A549 (cell line): ENCODE measurements around the gene XYLT1. TPM values are rescaled to one million over a fixed set of nuclear protein-coding genes. Genes with fewer than 3 reads are reported as not detected.

Experiments used
- ATAC-seq, 2 experiments: fragments of 200-7000 bp in 1 of 2; fragments of >200 bp in 1 of 2; cut with Nextera tagmentation in 1 of 2; cut with Tn5 transposase in 1 of 2; 3 replicates each; pipeline versions ENCODE4 v1.8.0 to v1.9.1; 2018 to 2020; ENCODE audit warnings: mild to moderate bottlenecking in 1 of 2, moderate library complexity in 1 of 2
- CTCF ChIA-PET: fragments of 300-600 bp; sonication (Branson Sonifier 250); formaldehyde crosslinking; extraction: SDS; loops from one replicate; lab custom pipeline; 2021; ENCODE audit warnings: antibody characterized with exemption, inconsistent platforms; lab: Yijun Ruan, JAX
- POLR2A ChIA-PET: fragments of 350-600 bp; formaldehyde crosslinking; extraction: SDS; loops from one replicate; lab custom pipeline; 2021; ENCODE audit warnings: antibody characterized with exemption, inconsistent platforms; lab: Yijun Ruan, JAX
- DNase-seq, 2 experiments: peaks; one replicate each; pipeline versions ENCODE4 v3.0.0 to v3.0.0-alpha.2; 2011 to 2016; ENCODE audit warnings: low read depth in 1 of 2, low spot score in 1 of 2
- FAIRE-seq: peaks from 2 replicates; lab custom pipeline; 2011; peaks lifted over from hg19 to GRCh38; lab: Jason Lieb, UNC
- H3K27ac ChIP-seq, 2 experiments: fragments of >200 bp; sonication (Bioruptor Twin); formaldehyde crosslinking; 3 replicates each; pipeline ENCODE4 v1.5.1; 2016 to 2017
- H3K4me1 ChIP-seq: fragments of >200 bp; sonication (Bioruptor Twin); formaldehyde crosslinking; 3 replicates; pipeline ENCODE4 v1.6.1; 2016
- H3K4me2 ChIP-seq: fragments of >200 bp; sonication (Bioruptor Twin); formaldehyde crosslinking; 3 replicates; pipeline ENCODE4 v1.6.1; 2016
- H3K4me3 ChIP-seq: fragments of >200 bp; sonication (Bioruptor Twin); formaldehyde crosslinking; 3 replicates; pipeline ENCODE4 v1.5.1; 2016
- H3K9me3 ChIP-seq: fragments of >200 bp; sonication (Bioruptor Twin); formaldehyde crosslinking; 3 replicates; pipeline ENCODE4 v1.6.1; 2016
- CBX2 ChIP-seq: fragments of 200-600 bp; sonication (generic); IDR thresholded peaks from 2 replicates; pipeline ENCODE4 v1.6.1; 2016; ENCODE audit warnings: low read depth, mild to moderate bottlenecking, borderline replicate concordance
- CHD4 ChIP-seq: fragments of 200-600 bp; sonication (generic); IDR thresholded peaks from 2 replicates; pipeline ENCODE4 v1.6.1; 2016; ENCODE audit warnings: antibody characterized with exemption, mild to moderate bottlenecking, borderline replicate concordance
- EHF ChIP-seq: fragments of 250-450 bp; sonication (Bioruptor Pico); IDR thresholded peaks from 2 replicates; pipeline ENCODE4 v1.5.0; 2020; ENCODE audit warnings: mild to moderate bottlenecking
- EHMT2 ChIP-seq: fragments of 200-600 bp; sonication (generic); IDR thresholded peaks from 2 replicates; pipeline ENCODE4 v1.6.1; 2016; ENCODE audit warnings: antibody characterized with exemption, low read depth, mild to moderate bottlenecking, moderate library complexity
- FOSL2 ChIP-seq, 2 experiments: fragments of 450-650 bp in 1 of 2; fragments of >200 bp in 1 of 2; sonication (Bioruptor Twin) in 1 of 2; formaldehyde crosslinking; IDR thresholded peaks; 2 replicates each; pipeline versions ENCODE4 v1.5.0 to v1.6.1; 2016 to 2020; ENCODE audit warnings: mild to moderate bottlenecking in 1 of 2, moderate library complexity in 1 of 2
- HDAC2 ChIP-seq: fragments of 200-600 bp; sonication (generic); IDR thresholded peaks from 2 replicates; pipeline ENCODE4 v1.6.1; 2016
- HOXA7 ChIP-seq: fragments of 250-450 bp; sonication (Bioruptor Pico); IDR thresholded peaks from 2 replicates; pipeline ENCODE4 v1.5.0; 2020; ENCODE audit warnings: mild to moderate bottlenecking, moderate library complexity
- KDM1A ChIP-seq: fragments of 200-600 bp; sonication (generic); IDR thresholded peaks from 2 replicates; pipeline ENCODE4 v1.6.1; 2016; ENCODE audit warnings: low read depth, mild to moderate bottlenecking
- MAFK ChIP-seq: fragments of 450-650 bp; IDR thresholded peaks from 2 replicates; pipeline ENCODE4 v1.6.1; 2014; ENCODE audit not compliant: partially characterized antibody
- MYC ChIP-seq: IDR thresholded peaks from 2 replicates; pipeline ENCODE4 v1.6.1; 2012; ENCODE audit warnings: mild to moderate bottlenecking, inconsistent platforms, low read length, improper control_type of control experiment, borderline replicate concordance
- NR3C1 ChIP-seq: fragments of >200 bp; sonication (Bioruptor Twin); formaldehyde crosslinking; IDR thresholded peaks from 3 replicates; pipeline ENCODE4 v1.6.1; 2017
- POLR2AphosphoS2 ChIP-seq: conservative IDR thresholded peaks from 2 replicates; pipeline ENCODE4 v1.6.1; 2012; ENCODE audit warnings: low read length, improper control_type of control experiment, inconsistent platforms
- RAD21 ChIP-seq, 2 experiments: fragments of >200 bp in 1 of 2; sonication (Bioruptor Twin) in 1 of 2; formaldehyde crosslinking in 1 of 2; IDR thresholded peaks in 1 of 2; conservative IDR thresholded peaks in 1 of 2; 2 replicates in 1 of 2; 3 replicates in 1 of 2; pipeline ENCODE4 v1.6.1; 2012 to 2018; ENCODE audit warnings: inconsistent platforms in 1 of 2
- RCOR1 ChIP-seq: fragments of 150-350 bp; IDR thresholded peaks from 2 replicates; pipeline ENCODE4 v1.6.1; 2014; ENCODE audit warnings: antibody characterized with exemption, low read length, low read depth
- RFX5 ChIP-seq: fragments of 450-650 bp; IDR thresholded peaks from 2 replicates; pipeline ENCODE4 v1.7.1; 2014; ENCODE audit warnings: antibody characterized with exemption, mild to moderate bottlenecking, moderate library complexity
- SMC3 ChIP-seq: fragments of >200 bp; sonication (Bioruptor Twin); formaldehyde crosslinking; IDR thresholded peaks from 3 replicates; pipeline ENCODE4 v1.6.1; 2018; ENCODE audit warnings: inconsistent platforms
- TFCP2L1 ChIP-seq: fragments of 250-450 bp; sonication (Bioruptor Pico); IDR thresholded peaks from 2 replicates; pipeline ENCODE4 v1.5.0; 2021; ENCODE audit warnings: mild to moderate bottlenecking
- ZC3H11A ChIP-seq: fragments of 450-650 bp; IDR thresholded peaks from 2 replicates; pipeline ENCODE4 v1.6.1; 2014; ENCODE audit warnings: antibody characterized with exemption, mild to moderate bottlenecking
- ZSCAN20 ChIP-seq: fragments of 250-450 bp; sonication (Bioruptor Pico); IDR thresholded peaks from 2 replicates; pipeline ENCODE4 v1.8.0; 2022; ENCODE audit warnings: mild to moderate bottlenecking, moderate library complexity
- WGBS: methylation state at CpG from one replicate; pipeline ENCODE4 v1.1.6; 2017; ENCODE audit errors: missing lambda C conversion rate; 5-methylcytosine and 5-hydroxymethylcytosine counted together
- polyA plus RNA-seq, 4 experiments: library from polyadenylated mRNA; depleted of rRNA in 3 of 4; stranded (reverse); fragments of >200 nt; fragmentation: RNase III in 1 of 4; extraction: RNeasy Plus Mini Kit Qiagen cat#74134 plus additional on column Dnase treatment in 1 of 4; gene quantifications; 2 replicates in 3 of 4; 3 replicates in 1 of 4; pipeline ENCODE4 v1.2.3, GENCODE V29; 2011 to 2017
- TF ChIP-seq, protein P1 (sequence below): fragments of 150-350 bp; IDR thresholded peaks from 2 replicates; pipeline ENCODE4 v1.6.1; 2014; ENCODE audit warnings: low read depth, mild to moderate bottlenecking, low read length

The XYLT1 gene
- polyA plus RNA-seq, 2 of the 4 experiments (the other 2 are of a cell fraction): 0.78 to 0.88 TPM

DNA sequence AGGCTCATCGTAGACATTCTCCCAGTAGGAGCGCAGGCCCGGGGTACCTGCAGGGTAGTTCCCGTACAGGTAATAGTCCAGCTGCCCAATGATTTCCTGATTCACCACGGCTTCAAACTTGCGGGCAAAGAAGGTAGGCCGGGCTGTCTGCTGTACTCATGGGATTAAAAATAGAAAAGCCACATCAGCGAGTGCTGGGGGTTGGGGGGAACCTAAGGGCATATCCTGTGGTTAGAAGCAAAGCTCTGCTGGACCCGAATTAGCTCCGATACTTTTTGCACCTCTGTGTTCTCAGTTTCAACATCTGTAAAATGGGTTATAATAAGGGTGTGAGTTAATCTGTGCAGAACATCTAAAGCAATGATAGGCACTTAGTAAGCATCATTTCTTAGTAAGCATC lies 336.2 kb downstream of the XYLT1 start:
- Histone ChIP-seq H3K4me1 (no peaks in the 10 kb centered on the region), H3K27ac (no peak overlapping the region), H3K4me3 (no peak overlapping the region), H3K4me2 (no peak overlapping the region), H3K9me3 (peaks cover under 1% of the 10 kb centered on the region; the same call in 1 of the 3 replicates)
- DNase-seq: no peak
- TF ChIP-seq CBX2 (no peak), RFX5 (no peak), RCOR1 (no peak)
- FAIRE-seq: no peak
- ATAC-seq: no peak
- POLR2A ChIA-PET: no interaction called here
- CTCF ChIA-PET: interaction anchor here (0.5 kb wide), 1 partner anchor 82 kb away, joined by 3 read pairs; no protein-coding TSS in a partner anchor
- 45% methylated on average over 10 of the region's 10 CpGs for WGBS

DNA sequence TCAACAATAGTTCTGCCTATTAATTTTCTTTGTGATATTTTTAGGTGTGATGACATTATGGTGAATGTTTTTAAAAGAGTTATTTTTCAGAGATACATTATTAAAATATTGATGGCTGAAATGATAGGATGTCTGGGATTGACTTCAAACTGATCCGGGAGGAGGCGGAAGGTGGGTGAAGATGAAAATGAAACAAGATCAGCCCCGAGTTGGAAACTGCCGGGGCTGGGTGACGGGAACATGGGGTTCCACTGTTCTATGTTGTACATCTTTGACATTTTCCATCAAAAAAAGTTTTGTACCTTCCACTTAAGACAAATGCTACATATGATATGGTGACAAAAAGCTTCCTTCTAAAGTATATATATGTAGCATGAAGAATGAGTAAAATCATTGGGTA lies 336.9 kb downstream of the XYLT1 start:
- ChIA-PET CTCF (no interaction called here), POLR2A (no interaction called here)
- no peak overlapping the region for H3K4me2 ChIP-seq
- H3K27ac ChIP-seq: no peak overlapping the region
- WGBS: 57% methylated on average over 5 of the region's 5 CpGs
- no peak for ATAC-seq
- no peak for FAIRE-seq
- no peak for DNase-seq
- TF ChIP-seq RAD21 (conservative IDR thresholded peaks at IDR 0.05 in 1 of 2, IDR thresholded peaks at IDR 0.05 in 1 of 2) (no peak), HDAC2 (no peak), NR3C1 (no peak), ZC3H11A (no peak), EHMT2 (no peak), FOSL2 (IDR thresholded peaks at IDR 0.05) (no peak), FOSL2 (CRISPR knock-in tag; IDR thresholded peaks at IDR 0.05) (no peak), POLR2AphosphoS2 (no peak), EHF (CRISPR knock-in tag) (no peak), MYC (no peak), KDM1A (no peak), ZSCAN20 (no peak), HOXA7 (no peak)
- TF ChIP-seq, protein P1, sequence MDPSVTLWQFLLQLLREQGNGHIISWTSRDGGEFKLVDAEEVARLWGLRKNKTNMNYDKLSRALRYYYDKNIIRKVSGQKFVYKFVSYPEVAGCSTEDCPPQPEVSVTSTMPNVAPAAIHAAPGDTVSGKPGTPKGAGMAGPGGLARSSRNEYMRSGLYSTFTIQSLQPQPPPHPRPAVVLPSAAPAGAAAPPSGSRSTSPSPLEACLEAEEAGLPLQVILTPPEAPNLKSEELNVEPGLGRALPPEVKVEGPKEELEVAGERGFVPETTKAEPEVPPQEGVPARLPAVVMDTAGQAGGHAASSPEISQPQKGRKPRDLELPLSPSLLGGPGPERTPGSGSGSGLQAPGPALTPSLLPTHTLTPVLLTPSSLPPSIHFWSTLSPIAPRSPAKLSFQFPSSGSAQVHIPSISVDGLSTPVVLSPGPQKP: no peak
- TF ChIP-seq, all 56 proteins: peak for 0
- Histone ChIP-seq H3K4me3 (no peak overlapping the region), H3K9me3 (no peaks in the 10 kb centered on the region), H3K4me1 (no peaks in the 10 kb centered on the region)

DNA sequence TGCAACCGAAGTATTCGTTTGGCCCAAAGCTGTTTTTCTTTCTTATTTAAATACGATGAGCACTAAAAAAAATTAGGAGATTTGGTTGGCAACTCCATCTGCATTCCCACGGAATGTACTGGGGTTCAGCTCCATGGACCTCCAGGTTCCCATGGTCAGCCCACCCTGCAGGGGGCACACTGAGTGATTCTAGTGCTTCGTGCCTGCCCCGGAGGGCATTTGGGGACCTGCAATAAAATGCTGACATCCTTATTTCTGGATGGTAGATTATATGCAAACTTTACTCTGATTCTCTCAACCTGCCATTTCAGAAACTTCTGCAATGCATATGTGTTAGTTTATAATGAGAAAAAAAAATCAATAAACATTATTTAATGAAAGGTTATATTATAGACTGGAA lies 339.4 kb downstream of the XYLT1 start:
- CTCF ChIA-PET: no interaction called here
- ATAC-seq (no peak), FAIRE-seq (no peak), DNase-seq (no peak)
- no peak overlapping the region for H3K4me2 ChIP-seq
- POLR2A ChIA-PET: no interaction called here
- WGBS: 46% methylated on average over 6 of the region's 6 CpGs
- H3K27ac ChIP-seq: no peak overlapping the region
- H3K9me3 ChIP-seq: no peaks in the 10 kb centered on the region
- no peak overlapping the region for H3K4me3 ChIP-seq
- no peaks in the 10 kb centered on the region for H3K4me1 ChIP-seq
- peak; percentile 32 for TF ChIP-seq MAFK
- TF ChIP-seq CHD4: no peak

DNA sequence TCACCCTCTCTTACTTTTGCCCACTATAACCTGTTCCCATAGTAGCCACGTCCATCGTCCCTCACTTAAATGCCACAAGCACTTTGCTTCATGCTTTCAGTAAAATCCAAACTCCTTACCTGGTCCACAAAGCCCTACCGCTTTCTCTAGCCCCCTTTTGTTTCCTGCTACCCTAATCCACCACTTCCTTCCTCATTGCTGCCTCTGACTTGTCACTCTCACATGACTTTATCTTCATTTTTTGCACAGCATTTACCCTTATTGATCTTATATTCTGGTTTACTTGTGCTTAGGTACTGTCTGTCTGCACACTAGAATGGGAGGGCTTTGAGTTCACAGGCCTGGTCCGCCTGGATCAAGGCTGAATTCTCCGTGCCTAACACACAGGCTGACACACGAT lies 340.0 kb downstream of the XYLT1 start:
- Histone ChIP-seq H3K9me3 (no peaks in the 10 kb centered on the region), H3K4me1 (no peaks in the 10 kb centered on the region), H3K4me3 (no peak overlapping the region), H3K4me2 (no peak overlapping the region), H3K27ac (no peak overlapping the region)
- TF ChIP-seq TFCP2L1 (CRISPR knock-in tag) (no peak), SMC3 (no peak), CHD4 (no peak)
- 27% methylated on average over 6 of the region's 6 CpGs for WGBS
- DNase-seq (no peak), FAIRE-seq (no peak), ATAC-seq (no peak)
- POLR2A ChIA-PET: no interaction called here
- CTCF ChIA-PET: no interaction called here
